H1 (cell line): ENCODE results near the gene ANKRD50.

Source experiments
- BACH1 ChIP-seq: IDR thresholded peaks from 2 replicates; pipeline ENCODE4 v1.6.1; 2012; ENCODE audit warnings: low read length, improper control_type of control experiment
- BCL11A ChIP-seq, 2 experiments: IDR thresholded peaks; one replicate each; pipeline ENCODE4 v1.6.1; 2011; ENCODE audit warnings: low read depth in 2 of 2, low read length in 2 of 2, mild to moderate bottlenecking in 2 of 2
- CHD1 ChIP-seq: IDR thresholded peaks from 2 replicates; pipeline ENCODE4 v1.6.1; 2012; ENCODE audit warnings: low read depth, low read length, improper control_type of control experiment
- CTCF ChIP-seq, 3 experiments: IDR thresholded peaks; 1 replicate in 2 of 3; 2 replicates in 1 of 3; pipeline versions ENCODE4 v1.5.1 to v1.6.1; 2011; ENCODE audit warnings: low read length in 3 of 3, mild to moderate bottlenecking in 3 of 3, inconsistent platforms in 2 of 3, low read depth in 1 of 3, moderate library complexity in 1 of 3; ENCODE audit not compliant: insufficient read depth in 1 of 3; ENCODE audit errors: control extremely low read depth in 1 of 3
- KDM1A ChIP-seq: fragments of 200-600, 300-600 bp; sonication (generic); IDR thresholded peaks from 2 replicates; pipeline ENCODE4 v1.7.1; 2016; ENCODE audit warnings: mild to moderate bottlenecking, low read length, borderline replicate concordance
- POLR2AphosphoS5 ChIP-seq: IDR thresholded peaks from 2 replicates; pipeline ENCODE4 v1.6.1; 2011; ENCODE audit warnings: low read depth, low read length
- POU5F1 ChIP-seq: IDR thresholded peaks from 2 replicates; pipeline ENCODE4 v1.6.1; 2011; ENCODE audit warnings: low read depth, mild to moderate bottlenecking, low read length, moderate library complexity
- SIRT6 ChIP-seq: IDR thresholded peaks from one replicate; pipeline ENCODE4 v1.7.1; 2012; ENCODE audit warnings: low read length, inconsistent platforms
- YY1 ChIP-seq: IDR thresholded peaks from 2 replicates; pipeline ENCODE4 v1.6.1; 2011; ENCODE audit warnings: low read depth, mild to moderate bottlenecking, low read length

GRCh38 chr4:124748965-124749364 is 36.4 kb upstream of the ANKRD50 start:
- TF ChIP-seq BCL11A (IDR thresholded peaks at IDR 0.05; ENCODE audit: low read depth in 2 of 2, low read length in 2 of 2) (no peak), BACH1 (no peak), SIRT6 (no peak), CTCF (IDR thresholded peaks at IDR 0.05; ENCODE audit: control extremely low read depth in 1 of 3, insufficient read depth in 1 of 3, low read depth in 1 of 3, low read length in 3 of 3) (no peak), CHD1 (no peak), KDM1A (no peak), POU5F1 (no peak), POLR2AphosphoS5 (no peak), YY1 (no peak)
